ENCODE data around the gene TMA7B. TPM values are rescaled to one million over a fixed set of nuclear protein-coding genes. Genes with fewer than 3 reads are reported as not detected.

TMA7B gene
- total and polyA plus RNA-seq, 10 of the 15 experiments (the other 5 are each of a cell fraction or from before 2014, with no cell fraction given), result 0.33 to 2.9 (median 1.8) TPM

- TF ChIP-seq SKIL (IDR thresholded peaks at IDR 0.05; ENCODE audit: low read depth, poor library complexity, severe bottlenecking) (no peak), BACH1 (IDR thresholded peaks at IDR 0.05; ENCODE audit: borderline replicate concordance) (no peak)
Observed at GRCh38 chr22:40008726-40009291, 48.6 kb downstream of the TMA7B start (continued).

GRCh38 chr22:40009292-40009774 lies 49.1 kb downstream of the TMA7B start:
- peaks cover 4 to 11% of the 10 kb centered on the region in 2 experiments for H3K27me3 ChIP-seq (replicated peaks in 1 of 2; ENCODE audit: control insufficient read depth in 2 of 2, insufficient read depth in 2 of 2, low read length in 1 of 2)
- intact Hi-C loops (cut with micrococcal nuclease; ENCODE audit: unreplicated experiment) (no loop called here), in situ Hi-C loops (cut with MboI) (no loop called here)
- ChIA-PET SMC1A (ENCODE audit: uncharacterized antibody, unreplicated experiment) (interaction anchor here (1.6 kb wide), 1 partner anchor 15 kb away, joined by 5 read pairs; no protein-coding TSS in a partner anchor), RAD21 (ENCODE audit: unreplicated experiment) (no interaction called here), CTCF (interaction anchor here (3.1 kb wide), 1 partner anchor 15 kb away, joined by 15 read pairs; no protein-coding TSS in a partner anchor), POLR2A (no interaction called here)
- H3K9me3 ChIP-seq (replicated peaks; ENCODE audit: control insufficient read depth, insufficient read depth, low read length), result no peaks in the 10 kb centered on the region
- no TSS peak for BruUV-seq (replicated peaks)
- ATAC-seq (no peak), FAIRE-seq (no peak), DNase-seq (ENCODE audit: low read depth, low spot score) (no peak)
- H3K79me2 ChIP-seq (ENCODE audit: control insufficient read depth, insufficient read depth, low read length), result no peaks in the 10 kb centered on the region
- no peaks in the 10 kb centered on the region for H3K4me1 ChIP-seq (ENCODE audit: control insufficient read depth, insufficient read depth, low read length)
- no peak overlapping the region for H2AFZ ChIP-seq (ENCODE audit: control insufficient read depth, low read depth, low read length)
- H4K20me1 ChIP-seq (ENCODE audit: control insufficient read depth, insufficient read depth), result no peaks in the 10 kb centered on the region
- H3K9ac ChIP-seq (ENCODE audit: control insufficient read depth, insufficient read depth, low read length), result no peak overlapping the region
- H3K4me3 ChIP-seq, result no peak overlapping the region
- no peak overlapping the region for H3K27ac ChIP-seq (ENCODE audit: control insufficient read depth, insufficient read depth)
- no peak overlapping the region for H3K4me2 ChIP-seq (ENCODE audit: control insufficient read depth, insufficient read depth)
- WGBS (ENCODE audit: insufficient coverage, insufficient replicate concordance, low lambda C conversion rate, missing lambda C conversion rate), result 34% methylated on average over 11 of the region's 11 CpGs
- H3K36me3 ChIP-seq (ENCODE audit: control insufficient read depth in 2 of 2, insufficient read depth in 2 of 2, low read length in 1 of 2), result no peaks in the 10 kb centered on the region
- TF ChIP-seq ZBTB11 (CRISPR knock-in tag; IDR thresholded peaks at IDR 0.05) (no peak), BRCA1 (IDR thresholded peaks at IDR 0.05; ENCODE audit: low read depth, low read length) (no peak), FOXK2 (IDR thresholded peaks at IDR 0.05) (no peak), ZNF687 (IDR thresholded peaks at IDR 0.05) (no peak), POU2F2 (IDR thresholded peaks at IDR 0.05; ENCODE audit: borderline replicate concordance, low read depth, low read length) (no peak), MAX (IDR thresholded peaks at IDR 0.05; ENCODE audit: low read depth, low read length) (no peak), FOXM1 (IDR thresholded peaks at IDR 0.05; ENCODE audit: low read depth, low read length) (no peak), MLLT1 (IDR thresholded peaks at IDR 0.05) (no peak)

Data from GM12878 (cell line).